Progenitor cell of endocrine pancreas (in vitro differentiated cells): ENCODE measurements around the gene PRR19. TPM values are rescaled to one million over a fixed set of nuclear protein-coding genes. Genes with fewer than 3 reads are reported as not detected.

Experiments used
- DNase-seq: peaks from one replicate; pipeline ENCODE4 v3.0.0; 2021; ENCODE audit warnings: low spot score; ENCODE audit not compliant: unreplicated experiment
- H3K27ac Mint-ChIP-seq: 2 replicates; pipeline ENCODE4 v1.8.0; 2021; ENCODE audit warnings: mild to moderate bottlenecking, moderate library complexity, mixed read lengths
- H3K27me3 Mint-ChIP-seq: 2 replicates; pipeline ENCODE4 v1.8.0; 2021; ENCODE audit warnings: mixed read lengths
- H3K36me3 Mint-ChIP-seq: 2 replicates; pipeline ENCODE4 v1.8.0; 2022; ENCODE audit warnings: mixed read lengths; ENCODE audit not compliant: insufficient read depth
- H3K4me1 Mint-ChIP-seq: 2 replicates; pipeline ENCODE4 v1.8.0; 2021; ENCODE audit warnings: low read depth, mixed read lengths
- H3K4me3 Mint-ChIP-seq: 2 replicates; pipeline ENCODE4 v1.8.0; 2021; ENCODE audit warnings: low read depth, mild to moderate bottlenecking, moderate library complexity, mixed read lengths
- H3K9me3 Mint-ChIP-seq: 2 replicates; pipeline ENCODE4 v1.8.0; 2021; ENCODE audit warnings: low read depth, mixed read lengths
- CTCF ChIP-seq: fragments of 200-600 bp; sonication (generic); IDR thresholded peaks from one replicate; pipeline ENCODE4 v1.5.0; 2021; ENCODE audit warnings: antibody characterized with exemption, mild to moderate bottlenecking; ENCODE audit not compliant: unreplicated experiment
- total RNA-seq: library from RNA; stranded (reverse); gene quantifications from 2 replicates; pipeline ENCODE4 v1.2.1, GENCODE V29; 2021

Gene PRR19
- total RNA-seq, 1 donor from 2014 or later: 3.4 TPM

- Mint-ChIP-seq H3K36me3 (peaks cover 18% of the 10 kb centered on the region), H3K9me3 (no peaks in the 10 kb centered on the region), H3K27me3 (no peaks in the 10 kb centered on the region), H3K27ac (no peak overlapping the region), H3K4me1 (no peaks in the 10 kb centered on the region), H3K4me3 (no peak overlapping the region)
- TF ChIP-seq CTCF: peak; percentile 20
- no peak for DNase-seq
Measured at GRCh38 chr19:42343344-42344110, 41.6 kb downstream of the PRR19 start.

DNA sequence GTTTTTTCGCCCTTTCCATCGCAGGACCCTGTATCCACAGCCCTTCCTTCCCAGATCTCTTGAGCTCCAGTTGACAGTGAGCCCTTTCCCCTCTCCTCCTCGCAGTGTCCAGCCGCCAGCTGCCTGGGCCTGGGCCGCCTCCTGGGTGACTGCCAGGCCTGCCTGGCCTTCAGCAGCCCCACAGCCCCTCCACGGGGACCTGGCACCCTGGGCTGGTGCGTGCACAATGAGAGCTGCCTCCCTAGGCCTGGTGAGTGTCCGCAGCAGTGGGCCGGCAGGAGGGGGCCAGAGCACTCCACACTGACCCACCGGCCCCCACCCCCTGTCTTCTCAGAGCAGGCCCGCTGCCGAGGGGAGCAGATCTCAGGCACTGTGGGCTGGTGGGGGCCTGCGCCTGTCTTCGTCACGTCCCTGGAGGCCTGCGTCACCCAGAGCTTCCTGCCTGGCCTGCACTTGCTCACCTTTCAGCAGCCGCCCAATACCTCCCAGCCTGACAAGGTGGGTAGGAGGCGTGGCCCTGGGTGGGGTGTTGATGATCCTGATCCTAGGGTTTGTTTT is 42.5 kb downstream of the PRR19 start:
- DNase-seq: no peak
- no peaks in the 10 kb centered on the region for H3K27me3 Mint-ChIP-seq
- H3K4me1 Mint-ChIP-seq: no peaks in the 10 kb centered on the region
- H3K9me3 Mint-ChIP-seq: no peaks in the 10 kb centered on the region
- TF ChIP-seq CTCF: no peak
- no peak overlapping the region for H3K4me3 Mint-ChIP-seq
- H3K36me3 Mint-ChIP-seq: peaks cover 15% of the 10 kb centered on the region
- no peak overlapping the region for H3K27ac Mint-ChIP-seq

GRCh38 chr19:42345191-42345812 is 43.4 kb downstream of the PRR19 start:
- Mint-ChIP-seq H3K27me3 (no peaks in the 10 kb centered on the region), H3K4me1 (no peaks in the 10 kb centered on the region), H3K9me3 (no peaks in the 10 kb centered on the region), H3K27ac (no peak overlapping the region), H3K4me3 (no peak overlapping the region), H3K36me3 (peaks cover 16% of the 10 kb centered on the region)
- DNase-seq: no peak
- no peak for TF ChIP-seq CTCF

DNA sequence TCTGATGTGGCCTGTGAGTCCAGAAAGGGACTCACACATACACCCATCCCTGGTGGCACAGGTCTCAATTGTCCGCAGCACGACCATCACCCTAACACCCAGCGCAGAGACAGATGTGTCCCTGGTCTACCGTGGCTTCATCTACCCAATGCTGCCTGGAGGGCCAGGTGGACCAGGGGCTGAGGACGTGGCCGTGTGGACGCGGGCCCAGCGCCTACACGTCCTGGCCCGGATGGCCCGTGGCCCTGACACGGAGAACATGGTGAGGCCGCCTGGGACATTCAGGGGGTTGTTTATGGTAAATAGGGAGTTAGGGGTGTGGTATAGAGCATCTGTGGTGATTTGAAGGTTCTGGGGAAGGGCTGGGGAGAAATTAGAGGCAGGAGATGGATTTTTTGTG is 46.3 kb downstream of the PRR19 start:
- Mint-ChIP-seq H3K4me1 (no peaks in the 10 kb centered on the region), H3K9me3 (no peaks in the 10 kb centered on the region), H3K27ac (no peak overlapping the region), H3K27me3 (no peaks in the 10 kb centered on the region), H3K36me3 (peaks cover 16% of the 10 kb centered on the region), H3K4me3 (no peak overlapping the region)
- TF ChIP-seq CTCF: no peak
- no peak for DNase-seq

DNA sequence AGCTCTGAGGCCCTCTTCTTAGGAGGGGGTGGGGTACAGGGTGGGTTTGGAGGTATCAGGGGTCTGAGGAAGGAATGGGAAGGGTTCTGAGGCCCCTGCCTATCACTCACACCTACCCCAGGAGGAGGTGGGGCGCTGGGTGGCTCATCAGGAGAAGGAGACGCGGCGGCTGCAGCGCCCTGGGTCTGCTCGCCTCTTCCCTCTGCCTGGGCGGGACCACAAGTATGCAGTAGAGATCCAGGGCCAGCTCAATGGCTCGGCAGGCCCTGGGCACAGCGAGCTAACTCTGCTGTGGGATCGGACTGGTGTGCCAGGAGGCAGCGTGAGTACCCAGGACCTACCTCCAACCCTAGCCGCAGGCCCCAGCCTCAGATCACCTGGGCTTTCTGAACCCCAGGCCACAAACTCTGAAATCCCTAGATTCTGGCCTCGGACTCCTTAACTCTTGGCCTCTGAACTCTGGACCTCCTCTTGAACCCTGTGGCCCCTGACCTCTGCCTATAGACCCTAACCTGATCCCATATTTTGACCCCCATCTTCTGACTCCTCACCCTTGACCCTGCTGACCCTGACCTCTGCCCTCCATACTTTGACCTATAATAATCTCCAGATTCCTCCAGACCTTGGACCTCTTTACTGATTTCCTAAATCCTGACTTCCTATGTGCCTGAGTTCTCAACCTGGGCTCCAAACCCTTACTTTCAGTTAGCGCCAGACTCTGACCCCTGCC is 47.6 kb downstream of the PRR19 start:
- TF ChIP-seq CTCF: no peak
- H3K9me3 Mint-ChIP-seq: no peaks in the 10 kb centered on the region
- H3K27ac Mint-ChIP-seq: no peak overlapping the region
- H3K4me3 Mint-ChIP-seq: no peak overlapping the region
- peaks cover 20% of the 10 kb centered on the region for H3K36me3 Mint-ChIP-seq
- DNase-seq: no peak
- H3K27me3 Mint-ChIP-seq: no peaks in the 10 kb centered on the region
- no peaks in the 10 kb centered on the region for H3K4me1 Mint-ChIP-seq
